Neural cell (in vitro differentiated cells): ENCODE results near the gene CLINT1. TPM values are rescaled to one million over a fixed set of nuclear protein-coding genes. Genes with fewer than 3 reads are reported as not detected.

Experiments used
- H2AFZ ChIP-seq: fragments of 200-600, 300-800 bp; sonication (generic), shearing (Covaris generic); 2 replicates; pipeline ENCODE4 v1.6.0; 2014; ENCODE audit warnings: low read depth, mild to moderate bottlenecking, antibody characterized with exemption, low read length, moderate library complexity
- H3F3A ChIP-seq: fragments of 200-600 bp; shearing (Covaris generic); 2 replicates; pipeline ENCODE4 v1.6.1; 2016; ENCODE audit warnings: mild to moderate bottlenecking, moderate library complexity, mixed read lengths, antibody characterized with exemption, low read length; ENCODE audit not compliant: insufficient read depth, poor library complexity, severe bottlenecking
- H3K27ac ChIP-seq: fragments of 200-600, 300-800 bp; sonication (generic), shearing (Covaris generic); 2 replicates; pipeline ENCODE4 v1.5.1; 2014; ENCODE audit warnings: mild to moderate bottlenecking, low read length, moderate library complexity
- H3K27me3 ChIP-seq: fragments of 300-800, 200-600 bp; sonication (generic), shearing (Covaris generic); 2 replicates; pipeline ENCODE4 v1.6.0; 2014; ENCODE audit warnings: mild to moderate bottlenecking, low read depth, low read length, moderate library complexity; ENCODE audit not compliant: insufficient read depth
- H3K36me3 ChIP-seq: fragments of 300-800, 200-600 bp; sonication (generic), shearing (Covaris generic); 2 replicates; pipeline ENCODE4 v1.5.1; 2014; ENCODE audit warnings: mild to moderate bottlenecking, antibody characterized with exemption, low read length, moderate library complexity; ENCODE audit not compliant: insufficient read depth
- H3K4me2 ChIP-seq: fragments of 300-800, 200-600 bp; sonication (generic), shearing (Covaris generic); 2 replicates; pipeline ENCODE4 v1.6.0; 2014; ENCODE audit warnings: mild to moderate bottlenecking, low read length
- H3K4me3 ChIP-seq: fragments of 300-800, 200-600 bp; sonication (generic), shearing (Covaris generic); 2 replicates; pipeline ENCODE4 v1.5.1; 2014; ENCODE audit warnings: mild to moderate bottlenecking, low read length, moderate library complexity
- H3K79me2 ChIP-seq: fragments of 200-600 bp; shearing (Covaris generic); replicated peaks from 2 replicates; pipeline ENCODE4 v1.6.0; 2014; ENCODE audit warnings: mild to moderate bottlenecking, low read length, moderate library complexity; ENCODE audit not compliant: insufficient read depth
- H3K9ac ChIP-seq: fragments of 300-800, 200-600 bp; sonication (generic), shearing (Covaris generic); 2 replicates; pipeline ENCODE4 v1.6.1; 2016; ENCODE audit warnings: mild to moderate bottlenecking, low read length, mixed read lengths
- H3K9me2 ChIP-seq: fragments of 200-600 bp; shearing (Covaris generic); 2 replicates; pipeline ENCODE4 v1.6.1; 2016; ENCODE audit warnings: mild to moderate bottlenecking, low read length, mixed read lengths; ENCODE audit not compliant: insufficient read depth
- H3K9me3 ChIP-seq: fragments of 200-600, 300-800 bp; sonication (generic), shearing (Covaris generic); 2 replicates; pipeline ENCODE4 v1.6.1; 2016; ENCODE audit warnings: mild to moderate bottlenecking, mixed run types, low read length, moderate library complexity, mixed read lengths
- H4K20me1 ChIP-seq: fragments of 200-600 bp; shearing (Covaris generic); 2 replicates; pipeline ENCODE4 v1.6.1; 2016; ENCODE audit warnings: mild to moderate bottlenecking, mixed run types; ENCODE audit not compliant: insufficient read depth
- EP300 ChIP-seq: fragments of 450-650 bp; conservative IDR thresholded peaks from 2 replicates; pipeline ENCODE4 v1.6.1; 2014; ENCODE audit warnings: antibody characterized with exemption, mild to moderate bottlenecking, moderate library complexity; ENCODE audit not compliant: poor library complexity, severe bottlenecking
- EZH2 ChIP-seq: fragments of 200-600, 300-800 bp; shearing (Covaris generic), sonication (generic); IDR thresholded peaks from 2 replicates; pipeline ENCODE4 v1.6.1; 2014; ENCODE audit warnings: antibody characterized with exemption, low read length, borderline replicate concordance, mild to moderate bottlenecking; ENCODE audit not compliant: insufficient read depth, poor library complexity, severe bottlenecking
- MXI1 ChIP-seq: fragments of 450-650 bp; conservative IDR thresholded peaks from 2 replicates; pipeline ENCODE4 v1.6.1; 2014; ENCODE audit warnings: antibody characterized with exemption, mild to moderate bottlenecking; ENCODE audit not compliant: poor library complexity, severe bottlenecking
- POLR2AphosphoS5 ChIP-seq: IDR thresholded peaks from 2 replicates; pipeline ENCODE4 v1.6.1; 2012
- RAD21 ChIP-seq: fragments of 450-650 bp; conservative IDR thresholded peaks from 2 replicates; pipeline ENCODE4 v1.6.1; 2014; ENCODE audit warnings: antibody characterized with exemption, mild to moderate bottlenecking, moderate library complexity
- SMC3 ChIP-seq: fragments of 450-650 bp; conservative IDR thresholded peaks from 2 replicates; pipeline ENCODE4 v1.6.1; 2014; ENCODE audit warnings: antibody characterized with exemption, mild to moderate bottlenecking, moderate library complexity; ENCODE audit not compliant: poor library complexity
- TAF1 ChIP-seq: IDR thresholded peaks from 2 replicates; pipeline ENCODE4 v1.6.1; 2012; ENCODE audit warnings: low read depth
- polyA plus RNA-seq: library from polyadenylated mRNA; depleted of rRNA; stranded (reverse); fragments of >200 nt; gene quantifications from 2 replicates; pipeline ENCODE4 v1.2.3, GENCODE V29; 2014
- TF ChIP-seq, protein P1 (sequence below): fragments of 450-650 bp; IDR thresholded peaks from 2 replicates; pipeline ENCODE4 v1.5.1; 2014; ENCODE audit warnings: antibody characterized with exemption, mild to moderate bottlenecking, moderate library complexity; ENCODE audit not compliant: poor library complexity, severe bottlenecking
- TF ChIP-seq, protein P2 (sequence below): IDR thresholded peaks from 2 replicates; pipeline ENCODE4 v1.6.1; 2012; ENCODE audit warnings: borderline replicate concordance

CLINT1 gene
- polyA plus RNA-seq, 1 donor from 2014 or later = 47.3 TPM

DNA sequence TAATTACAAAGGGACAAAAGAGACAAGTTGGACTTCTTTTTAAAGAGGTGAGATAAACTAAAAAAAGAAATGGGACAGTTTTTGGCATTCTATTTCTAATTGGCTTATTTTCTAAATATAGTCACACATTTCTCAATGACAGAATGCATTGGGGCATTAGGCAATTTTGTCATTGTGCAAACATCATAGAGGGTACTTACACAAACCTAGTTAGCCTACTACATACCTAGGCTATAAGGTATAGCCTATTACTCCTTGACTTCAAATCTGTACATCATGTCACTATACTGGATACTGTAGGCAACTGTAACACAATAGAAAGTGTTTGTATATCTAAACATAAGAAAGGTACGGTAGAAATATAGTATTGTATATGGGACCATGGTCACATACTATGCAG, 59.4 kb downstream of the CLINT1 start:
- H3K27me3 ChIP-seq = no peaks in the 10 kb centered on the region
- H3F3A ChIP-seq = no peaks in the 10 kb centered on the region
- no peak for TF ChIP-seq SMC3
- TF ChIP-seq, protein P1, sequence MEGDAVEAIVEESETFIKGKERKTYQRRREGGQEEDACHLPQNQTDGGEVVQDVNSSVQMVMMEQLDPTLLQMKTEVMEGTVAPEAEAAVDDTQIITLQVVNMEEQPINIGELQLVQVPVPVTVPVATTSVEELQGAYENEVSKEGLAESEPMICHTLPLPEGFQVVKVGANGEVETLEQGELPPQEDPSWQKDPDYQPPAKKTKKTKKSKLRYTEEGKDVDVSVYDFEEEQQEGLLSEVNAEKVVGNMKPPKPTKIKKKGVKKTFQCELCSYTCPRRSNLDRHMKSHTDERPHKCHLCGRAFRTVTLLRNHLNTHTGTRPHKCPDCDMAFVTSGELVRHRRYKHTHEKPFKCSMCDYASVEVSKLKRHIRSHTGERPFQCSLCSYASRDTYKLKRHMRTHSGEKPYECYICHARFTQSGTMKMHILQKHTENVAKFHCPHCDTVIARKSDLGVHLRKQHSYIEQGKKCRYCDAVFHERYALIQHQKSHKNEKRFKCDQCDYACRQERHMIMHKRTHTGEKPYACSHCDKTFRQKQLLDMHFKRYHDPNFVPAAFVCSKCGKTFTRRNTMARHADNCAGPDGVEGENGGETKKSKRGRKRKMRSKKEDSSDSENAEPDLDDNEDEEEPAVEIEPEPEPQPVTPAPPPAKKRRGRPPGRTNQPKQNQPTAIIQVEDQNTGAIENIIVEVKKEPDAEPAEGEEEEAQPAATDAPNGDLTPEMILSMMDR = no peak
- TF ChIP-seq TAF1 = no peak
- TF ChIP-seq, protein P2, sequence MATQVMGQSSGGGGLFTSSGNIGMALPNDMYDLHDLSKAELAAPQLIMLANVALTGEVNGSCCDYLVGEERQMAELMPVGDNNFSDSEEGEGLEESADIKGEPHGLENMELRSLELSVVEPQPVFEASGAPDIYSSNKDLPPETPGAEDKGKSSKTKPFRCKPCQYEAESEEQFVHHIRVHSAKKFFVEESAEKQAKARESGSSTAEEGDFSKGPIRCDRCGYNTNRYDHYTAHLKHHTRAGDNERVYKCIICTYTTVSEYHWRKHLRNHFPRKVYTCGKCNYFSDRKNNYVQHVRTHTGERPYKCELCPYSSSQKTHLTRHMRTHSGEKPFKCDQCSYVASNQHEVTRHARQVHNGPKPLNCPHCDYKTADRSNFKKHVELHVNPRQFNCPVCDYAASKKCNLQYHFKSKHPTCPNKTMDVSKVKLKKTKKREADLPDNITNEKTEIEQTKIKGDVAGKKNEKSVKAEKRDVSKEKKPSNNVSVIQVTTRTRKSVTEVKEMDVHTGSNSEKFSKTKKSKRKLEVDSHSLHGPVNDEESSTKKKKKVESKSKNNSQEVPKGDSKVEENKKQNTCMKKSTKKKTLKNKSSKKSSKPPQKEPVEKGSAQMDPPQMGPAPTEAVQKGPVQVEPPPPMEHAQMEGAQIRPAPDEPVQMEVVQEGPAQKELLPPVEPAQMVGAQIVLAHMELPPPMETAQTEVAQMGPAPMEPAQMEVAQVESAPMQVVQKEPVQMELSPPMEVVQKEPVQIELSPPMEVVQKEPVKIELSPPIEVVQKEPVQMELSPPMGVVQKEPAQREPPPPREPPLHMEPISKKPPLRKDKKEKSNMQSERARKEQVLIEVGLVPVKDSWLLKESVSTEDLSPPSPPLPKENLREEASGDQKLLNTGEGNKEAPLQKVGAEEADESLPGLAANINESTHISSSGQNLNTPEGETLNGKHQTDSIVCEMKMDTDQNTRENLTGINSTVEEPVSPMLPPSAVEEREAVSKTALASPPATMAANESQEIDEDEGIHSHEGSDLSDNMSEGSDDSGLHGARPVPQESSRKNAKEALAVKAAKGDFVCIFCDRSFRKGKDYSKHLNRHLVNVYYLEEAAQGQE = no peak
- TF ChIP-seq EZH2 = no peak
- no peak for TF ChIP-seq RAD21
- no peak for TF ChIP-seq POLR2AphosphoS5
- TF ChIP-seq MXI1 = no peak
- TF ChIP-seq EP300 = no peak
- no peaks in the 10 kb centered on the region for H4K20me1 ChIP-seq
- H3K4me3 ChIP-seq = no peak overlapping the region
- H2AFZ ChIP-seq = no peak overlapping the region
- no peaks in the 10 kb centered on the region for H3K9me3 ChIP-seq
- H3K79me2 ChIP-seq = no peaks in the 10 kb centered on the region
- H3K36me3 ChIP-seq = no peaks in the 10 kb centered on the region
- H3K27ac ChIP-seq = no peak overlapping the region
- H3K4me2 ChIP-seq = no peak overlapping the region
- no peak overlapping the region for H3K9ac ChIP-seq
- no peaks in the 10 kb centered on the region for H3K9me2 ChIP-seq

DNA sequence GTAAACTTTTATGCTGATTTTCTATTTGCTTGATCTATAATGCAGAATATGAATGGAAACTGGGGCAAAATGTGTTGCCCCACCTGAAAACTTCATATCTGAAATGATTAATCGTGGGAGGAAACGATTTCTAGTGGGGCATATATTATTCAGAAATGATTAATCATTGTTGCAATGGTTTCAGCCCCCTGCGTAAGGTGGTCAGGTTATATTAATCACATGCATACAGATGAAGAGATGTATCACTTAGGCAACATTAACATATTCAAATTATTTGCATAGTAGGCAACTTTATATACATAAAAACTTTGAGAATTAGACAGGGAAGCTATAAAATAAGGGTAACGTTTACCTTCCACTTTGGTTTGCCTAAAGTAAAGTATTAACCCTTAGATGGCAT, 65.6 kb downstream of the CLINT1 start:
- no peaks in the 10 kb centered on the region for H3K9me3 ChIP-seq
- H3F3A ChIP-seq = no peaks in the 10 kb centered on the region
- no peak overlapping the region for H3K27ac ChIP-seq
- H3K27me3 ChIP-seq = no peaks in the 10 kb centered on the region
- H2AFZ ChIP-seq = no peak overlapping the region
- H4K20me1 ChIP-seq = no peaks in the 10 kb centered on the region
- no peak overlapping the region for H3K9ac ChIP-seq
- no peaks in the 10 kb centered on the region for H3K9me2 ChIP-seq
- H3K4me2 ChIP-seq = no peak overlapping the region
- H3K36me3 ChIP-seq = peaks cover 2% of the 10 kb centered on the region
- no peaks in the 10 kb centered on the region for H3K79me2 ChIP-seq
- no peak for TF ChIP-seq SMC3
- no peak for TF ChIP-seq POLR2AphosphoS5
- TF ChIP-seq EZH2 = no peak
- TF ChIP-seq, protein P1 = no peak
- TF ChIP-seq, protein P2 = no peak
- TF ChIP-seq TAF1 = no peak
- H3K4me3 ChIP-seq = no peak overlapping the region
